OCI-LY7 (cell line): Measurements from ENCODE around the gene SLC29A3. TPM values are rescaled to one million over a fixed set of nuclear protein-coding genes. Genes with fewer than 3 reads are reported as not detected.

Experiments
- BruUV-seq: library from RNA; stranded (reverse); fragments of 400-500 nt; replicated peaks from 2 replicates; lab custom pipeline; 2021; lab: Mats Ljungman, UMichigan
- CTCF ChIA-PET: fragments of 300-600 bp; sonication (Branson Sonifier 250); formaldehyde crosslinking; loops from one replicate; lab custom pipeline; 2022; ENCODE audit warnings: antibody characterized with exemption; ENCODE audit not compliant: unreplicated experiment; lab: Charles Lee
- POLR2A ChIA-PET: fragments of 300-600 bp; sonication (Branson Sonifier 250); formaldehyde crosslinking; loops from one replicate; lab custom pipeline; 2022; ENCODE audit warnings: antibody characterized with exemption; lab: Charles Lee
- DNase-seq: peaks from one replicate; pipeline ENCODE4 v3.0.0-alpha.2; 2015; ENCODE audit warnings: low spot score
- H2AFZ ChIP-seq: fragments of 200-600 bp; sonication (generic), shearing (Covaris generic); 2 replicates; pipeline ENCODE4 v1.6.1; 2014; ENCODE audit warnings: mild to moderate bottlenecking, antibody characterized with exemption, low read length, moderate library complexity
- H3K27ac ChIP-seq: fragments of 200-600 bp; sonication (generic); 2 replicates; pipeline ENCODE4 v1.5.1; 2014; ENCODE audit warnings: mixed run types, low read depth, mild to moderate bottlenecking, moderate library complexity, low read length, inconsistent platforms; ENCODE audit not compliant: poor library complexity, severe bottlenecking
- H3K36me3 ChIP-seq: fragments of 200-600 bp; sonication (generic); 2 replicates; pipeline ENCODE4 v1.6.1; 2014; ENCODE audit warnings: mild to moderate bottlenecking, antibody characterized with exemption, low read length, moderate library complexity, mixed read lengths; ENCODE audit not compliant: insufficient read depth
- H3K4me1 ChIP-seq: fragments of 200-600 bp; sonication (generic); 2 replicates; pipeline ENCODE4 v1.5.1; 2014; ENCODE audit warnings: mild to moderate bottlenecking, low read length; ENCODE audit not compliant: insufficient read depth, poor library complexity, severe bottlenecking
- H3K4me2 ChIP-seq: fragments of 200-600 bp; sonication (generic); 2 replicates; pipeline ENCODE4 v1.6.1; 2014; ENCODE audit warnings: mild to moderate bottlenecking, low read length
- H3K4me3 ChIP-seq: fragments of 200-600 bp; sonication (generic); 2 replicates; pipeline ENCODE4 v1.5.1; 2014; ENCODE audit warnings: mild to moderate bottlenecking, low read depth, low read length; ENCODE audit not compliant: poor library complexity, severe bottlenecking
- H3K79me2 ChIP-seq: fragments of 200-600 bp; sonication (generic); 2 replicates; pipeline ENCODE4 v1.6.1; 2016; ENCODE audit warnings: low read depth, mild to moderate bottlenecking, low read length, moderate library complexity, mixed read lengths; ENCODE audit not compliant: insufficient read depth
- H3K9me2 ChIP-seq: fragments of 200-600 bp; sonication (generic); 2 replicates; pipeline ENCODE4 v1.6.1; 2016; ENCODE audit warnings: mild to moderate bottlenecking, low read length, mixed read lengths; ENCODE audit not compliant: insufficient read depth
- H3K9me3 ChIP-seq: fragments of 200-600 bp; sonication (generic); 2 replicates; pipeline ENCODE4 v1.6.1; 2014; ENCODE audit warnings: mild to moderate bottlenecking, mixed run types, low read length, mixed read lengths
- H4K20me1 ChIP-seq: fragments of 200-600 bp; sonication (generic); 2 replicates; pipeline ENCODE4 v1.6.1; 2014; ENCODE audit warnings: mild to moderate bottlenecking, antibody characterized with exemption, low read length, moderate library complexity, mixed read lengths; ENCODE audit not compliant: insufficient read depth
- CTCF ChIP-seq: fragments of 200-600 bp; sonication (generic); conservative IDR thresholded peaks from 2 replicates; pipeline ENCODE4 v1.5.1; 2014; ENCODE audit warnings: mild to moderate bottlenecking, antibody characterized with exemption, low read length, moderate library complexity, mixed read lengths
- EZH2phosphoT487 ChIP-seq: fragments of 200-600 bp; sonication (generic); IDR thresholded peaks from 2 replicates; pipeline ENCODE4 v1.6.1; 2018; ENCODE audit warnings: low read depth, borderline replicate concordance, mild to moderate bottlenecking, mixed run types, antibody characterized with exemption, low read length, moderate library complexity, mixed read lengths
- intact Hi-C: fragments of 100-400 bp; cut with micrococcal nuclease; formaldehyde crosslinking; loops from one replicate; pipeline ENCODE4 v1.10.0; 2022; ENCODE audit not compliant: unreplicated experiment
- total RNA-seq, 2 experiments: library from RNA; depleted of rRNA in 1 of 2; stranded (reverse); fragments of >200 nt in 1 of 2; shearing (Covaris generic) in 1 of 2; gene quantifications; 2 replicates each; pipeline ENCODE4 v1.2.3, GENCODE V29; 2014 to 2022

SLC29A3 gene
- total RNA-seq, 2 experiments from 2014 or later = 1.7 to 8.2 TPM

GRCh38 chr10:71278691-71279588 is 40.1 kb upstream of the SLC29A3 start:
- no peaks in the 10 kb centered on the region for H3K36me3 ChIP-seq
- no peaks in the 10 kb centered on the region for H3K4me1 ChIP-seq
- POLR2A ChIA-PET = no interaction called here
- H3K4me3 ChIP-seq = no peak overlapping the region
- BruUV-seq = no TSS peak
- no peak overlapping the region for H3K27ac ChIP-seq
- H3K9me3 ChIP-seq = no peaks in the 10 kb centered on the region
- no peak overlapping the region for H2AFZ ChIP-seq
- H3K79me2 ChIP-seq = no peaks in the 10 kb centered on the region
- no peak for TF ChIP-seq CTCF
- TF ChIP-seq EZH2phosphoT487 = no peak
- H3K4me2 ChIP-seq = no peak overlapping the region
- no peaks in the 10 kb centered on the region for H4K20me1 ChIP-seq
- no peaks in the 10 kb centered on the region for H3K9me2 ChIP-seq
- intact Hi-C loops = no loop called here
- CTCF ChIA-PET = no interaction called here
- DNase-seq = no peak

GRCh38 chr10:71279590-71280170 is 39.4 kb upstream of the SLC29A3 start:
- Histone ChIP-seq H2AFZ (no peak overlapping the region), H3K4me2 (no peak overlapping the region), H3K4me3 (no peak overlapping the region), H3K9me3 (no peaks in the 10 kb centered on the region), H3K4me1 (no peaks in the 10 kb centered on the region), H3K27ac (no peak overlapping the region), H3K9me2 (no peaks in the 10 kb centered on the region), H4K20me1 (no peaks in the 10 kb centered on the region), H3K79me2 (no peaks in the 10 kb centered on the region), H3K36me3 (no peaks in the 10 kb centered on the region)
- ChIA-PET CTCF (no interaction called here), POLR2A (no interaction called here)
- BruUV-seq = no TSS peak
- intact Hi-C loops = no loop called here
- DNase-seq = no peak
- TF ChIP-seq CTCF (no peak), EZH2phosphoT487 (no peak)

GRCh38 chr10:71280216-71280615 is 38.8 kb upstream of the SLC29A3 start:
- no peak for TF ChIP-seq CTCF
- no peak for TF ChIP-seq EZH2phosphoT487
- Histone ChIP-seq H3K4me3 (no peak overlapping the region), H4K20me1 (no peaks in the 10 kb centered on the region), H2AFZ (no peak overlapping the region), H3K4me2 (no peak overlapping the region), H3K36me3 (no peaks in the 10 kb centered on the region), H3K9me2 (no peaks in the 10 kb centered on the region), H3K4me1 (no peaks in the 10 kb centered on the region), H3K9me3 (no peaks in the 10 kb centered on the region), H3K79me2 (no peaks in the 10 kb centered on the region), H3K27ac (no peak overlapping the region)
- BruUV-seq = no TSS peak
- intact Hi-C loops = no loop called here
- POLR2A ChIA-PET = no interaction called here
- CTCF ChIA-PET = no interaction called here
- no peak for DNase-seq
